HepG2 (cell line): ENCODE measurements around the gene OVOL3.

Experiments used
- ASH2L ChIP-seq: fragments of 300-600, 200-600 bp; sonication (generic); IDR thresholded peaks from 2 replicates; pipeline ENCODE4 v1.7.0; 2017; ENCODE audit warnings: low read depth, mild to moderate bottlenecking, moderate library complexity, mixed read lengths, low read length; ENCODE audit not compliant: insufficient read length
- EZH2 ChIP-seq: conservative IDR thresholded peaks from 2 replicates; pipeline ENCODE4 v1.6.1; 2012; ENCODE audit warnings: mild to moderate bottlenecking, low read depth, low read length, moderate library complexity
- GATA4 ChIP-seq: sonication (generic); IDR thresholded peaks from 2 replicates; pipeline ENCODE4 v1.6.1; 2016; ENCODE audit warnings: antibody characterized with exemption, low read depth, borderline replicate concordance
- RFXAP ChIP-seq: sonication (generic); formaldehyde crosslinking; IDR thresholded peaks from 2 replicates; pipeline ENCODE4 v1.4.0; 2020; ENCODE audit warnings: missing genetic modification reagents, borderline replicate concordance
- SP4 ChIP-seq: sonication (generic); formaldehyde crosslinking; IDR thresholded peaks from 2 replicates; pipeline ENCODE4 v1.8.1; 2023; ENCODE audit warnings: mild to moderate bottlenecking, missing genetic modification reagents
- ZNF121 ChIP-seq: sonication (generic); formaldehyde crosslinking; IDR thresholded peaks from 2 replicates; pipeline ENCODE4 v1.5.0; 2020; ENCODE audit warnings: mild to moderate bottlenecking, missing genetic modification reagents
- ZNF781 ChIP-seq: sonication (generic); formaldehyde crosslinking; IDR thresholded peaks from 2 replicates; pipeline ENCODE4 v1.5.1; 2020; ENCODE audit warnings: borderline replicate concordance, mild to moderate bottlenecking, missing genetic modification reagents; ENCODE audit errors: not compliant biosample characterization
- TF ChIP-seq, protein P1 (sequence below): sonication (generic); formaldehyde crosslinking; IDR thresholded peaks from 2 replicates; pipeline ENCODE4 v1.9.0; 2021; ENCODE audit warnings: missing genetic modification reagents, borderline replicate concordance

DNA sequence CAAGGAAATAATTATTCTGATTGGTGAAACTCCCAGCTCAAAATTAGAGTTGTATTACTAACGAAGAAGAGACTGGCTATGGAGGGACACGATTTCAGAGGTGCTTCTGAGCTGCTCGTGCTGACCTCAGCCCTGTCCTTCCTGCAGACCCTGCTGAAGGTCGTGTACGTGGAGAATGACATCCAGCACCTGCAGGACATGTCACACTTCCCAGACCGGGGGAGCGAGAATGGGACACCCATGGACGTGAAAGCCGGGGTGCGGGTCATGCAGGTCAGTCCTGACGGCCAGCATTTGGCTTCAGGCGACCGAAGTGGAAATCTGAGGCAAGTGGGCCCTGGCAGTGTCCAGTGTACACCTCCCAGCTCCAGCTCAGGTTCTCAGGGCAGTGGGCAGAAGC, 28.0 kb upstream of the OVOL3 start:
- TF ChIP-seq, protein P1, sequence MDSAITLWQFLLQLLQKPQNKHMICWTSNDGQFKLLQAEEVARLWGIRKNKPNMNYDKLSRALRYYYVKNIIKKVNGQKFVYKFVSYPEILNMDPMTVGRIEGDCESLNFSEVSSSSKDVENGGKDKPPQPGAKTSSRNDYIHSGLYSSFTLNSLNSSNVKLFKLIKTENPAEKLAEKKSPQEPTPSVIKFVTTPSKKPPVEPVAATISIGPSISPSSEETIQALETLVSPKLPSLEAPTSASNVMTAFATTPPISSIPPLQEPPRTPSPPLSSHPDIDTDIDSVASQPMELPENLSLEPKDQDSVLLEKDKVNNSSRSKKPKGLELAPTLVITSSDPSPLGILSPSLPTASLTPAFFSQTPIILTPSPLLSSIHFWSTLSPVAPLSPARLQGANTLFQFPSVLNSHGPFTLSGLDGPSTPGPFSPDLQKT (CRISPR knock-in tag): no peak
- TF ChIP-seq ZNF121 (CRISPR knock-in tag): no peak
- TF ChIP-seq ZNF781 (CRISPR knock-in tag): no peak
- TF ChIP-seq GATA4: no peak
- TF ChIP-seq SP4: no peak
- no peak for TF ChIP-seq EZH2
- TF ChIP-seq RFXAP: no peak
- no peak for TF ChIP-seq ASH2L
